Inferior parietal cortex (tissue), 1 donor: ENCODE data around the gene GJA5.
"Not testable (repeated sequence)": the region's sequence is repeated elsewhere in the genome, so short reads cannot be mapped to it uniquely, and the experiment has no call there.

Source experiments
- DNase-seq: peaks from one replicate; pipeline ENCODE4 v3.0.0-alpha.2; 2016; ENCODE audit errors: extremely low spot score

GJA5 gene

GRCh38 chr1:147762233-147763024 lies 2.0 kb upstream of the GJA5 start:
- no peak for DNase-seq

GRCh38 chr1:147758379-147759100 lies 1.9 kb downstream of the GJA5 start:
- DNase-seq, result no peak

- DNase-seq, result no peak
Measured at GRCh38 chr1:147757015-147757990, 3.1 kb downstream of the GJA5 start.

- no peak for DNase-seq
Measured at GRCh38 chr1:147756341-147756740, 4.1 kb downstream of the GJA5 start.

- no peak for DNase-seq
Measured at GRCh38 chr1:147754661-147755060, 5.7 kb downstream of the GJA5 start.

GRCh38 chr1:147753081-147753480 lies 7.3 kb downstream of the GJA5 start:
- no peak for DNase-seq

- DNase-seq, result no peak
Measured at GRCh38 chr1:147752511-147752910, 7.9 kb downstream of the GJA5 start.

- DNase-seq, result no peak
Measured at GRCh38 chr1:147751346-147751745, 9.1 kb downstream of the GJA5 start.

GRCh38 chr1:147750618-147751217 lies 9.7 kb downstream of the GJA5 start:
- no peak for DNase-seq

- DNase-seq, result no peak
Measured at GRCh38 chr1:147749792-147750191, 10.6 kb downstream of the GJA5 start.

GRCh38 chr1:147748676-147749350 lies 11.6 kb downstream of the GJA5 start:
- DNase-seq, result no peak

GRCh38 chr1:147747966-147748365 lies 12.4 kb downstream of the GJA5 start:
- DNase-seq, result no peak

- no peak for DNase-seq
Measured at GRCh38 chr1:147745271-147745670, 15.1 kb downstream of the GJA5 start.

- no peak for DNase-seq
Measured at GRCh38 chr1:147741065-147741464, 19.3 kb downstream of the GJA5 start.

- no peak for DNase-seq
Measured at GRCh38 chr1:147740391-147740790, 20.0 kb downstream of the GJA5 start.

GRCh38 chr1:147738739-147739476 lies 21.5 kb downstream of the GJA5 start:
- no peak for DNase-seq

- no peak for DNase-seq
Measured at GRCh38 chr1:147738129-147738528, 22.3 kb downstream of the GJA5 start.

GRCh38 chr1:147736883-147737282 lies 23.5 kb downstream of the GJA5 start:
- no peak for DNase-seq

GRCh38 chr1:147735423-147735822 lies 25.0 kb downstream of the GJA5 start:
- DNase-seq, result no peak

GRCh38 chr1:147734291-147734841 lies 26.0 kb downstream of the GJA5 start:
- DNase-seq, result not testable (repeated sequence)
